Measurements from ENCODE around the gene MARCKS.

MARCKS gene

GRCh38 chr6:113854531-113855499 lies 2.3 kb upstream of the MARCKS start:
- DNase-seq: peak; percentile 99

DNA sequence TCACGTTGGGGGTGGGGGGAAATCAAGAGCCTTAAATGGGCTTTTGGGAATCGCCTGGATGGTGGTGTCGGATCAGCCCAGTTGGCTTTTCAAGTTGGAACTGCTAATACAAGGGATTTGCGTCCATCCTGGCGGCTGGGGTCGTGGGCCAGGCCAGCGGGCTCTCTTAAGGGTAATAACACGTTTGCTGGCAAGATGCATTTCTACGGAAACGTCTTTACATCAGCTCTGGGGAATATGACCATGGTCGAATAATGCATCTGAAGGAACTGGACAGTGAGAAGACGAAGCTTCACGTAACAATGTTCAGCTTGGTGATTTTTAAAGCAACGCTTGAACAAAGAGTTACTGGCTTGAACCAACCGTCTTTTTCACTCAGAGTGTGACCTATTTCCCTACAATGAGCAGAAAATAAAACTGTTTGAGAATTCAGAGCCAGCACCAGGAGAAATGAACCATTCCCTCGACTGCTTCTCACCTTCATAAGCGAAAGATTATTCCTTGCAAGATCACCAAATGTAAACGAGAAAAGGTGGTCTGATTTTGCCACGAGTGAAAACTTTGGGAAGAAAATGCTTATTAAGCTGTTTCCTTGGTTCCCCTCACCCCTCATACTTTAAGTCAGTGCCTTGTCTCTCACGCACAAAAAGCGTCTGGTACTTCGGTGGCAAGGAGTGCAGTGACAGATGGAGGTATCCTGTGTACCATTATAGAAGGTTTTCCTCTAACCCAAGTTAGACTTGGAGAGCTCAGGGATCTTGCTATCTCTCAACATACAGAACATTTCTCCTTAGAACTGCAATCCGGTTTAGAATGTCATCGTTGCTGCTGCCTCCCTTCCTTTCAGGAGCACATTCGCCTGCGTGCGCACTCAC lies 1.4 kb upstream of the MARCKS start:
- DNase-seq: peak; percentile 88

DNA sequence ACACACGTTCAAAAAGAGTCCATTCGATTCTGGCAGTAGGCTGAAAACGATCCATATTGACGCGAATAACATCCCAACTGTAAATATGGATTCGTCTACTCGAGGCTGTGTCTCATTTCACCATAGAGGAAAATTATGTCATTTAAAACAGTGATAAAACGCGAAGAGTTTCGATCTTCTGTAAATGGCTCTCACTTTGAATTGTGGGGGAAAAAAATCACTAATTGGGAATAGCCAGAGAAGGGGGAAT lies 845 bp upstream of the MARCKS start:
- no peak for DNase-seq

DNA sequence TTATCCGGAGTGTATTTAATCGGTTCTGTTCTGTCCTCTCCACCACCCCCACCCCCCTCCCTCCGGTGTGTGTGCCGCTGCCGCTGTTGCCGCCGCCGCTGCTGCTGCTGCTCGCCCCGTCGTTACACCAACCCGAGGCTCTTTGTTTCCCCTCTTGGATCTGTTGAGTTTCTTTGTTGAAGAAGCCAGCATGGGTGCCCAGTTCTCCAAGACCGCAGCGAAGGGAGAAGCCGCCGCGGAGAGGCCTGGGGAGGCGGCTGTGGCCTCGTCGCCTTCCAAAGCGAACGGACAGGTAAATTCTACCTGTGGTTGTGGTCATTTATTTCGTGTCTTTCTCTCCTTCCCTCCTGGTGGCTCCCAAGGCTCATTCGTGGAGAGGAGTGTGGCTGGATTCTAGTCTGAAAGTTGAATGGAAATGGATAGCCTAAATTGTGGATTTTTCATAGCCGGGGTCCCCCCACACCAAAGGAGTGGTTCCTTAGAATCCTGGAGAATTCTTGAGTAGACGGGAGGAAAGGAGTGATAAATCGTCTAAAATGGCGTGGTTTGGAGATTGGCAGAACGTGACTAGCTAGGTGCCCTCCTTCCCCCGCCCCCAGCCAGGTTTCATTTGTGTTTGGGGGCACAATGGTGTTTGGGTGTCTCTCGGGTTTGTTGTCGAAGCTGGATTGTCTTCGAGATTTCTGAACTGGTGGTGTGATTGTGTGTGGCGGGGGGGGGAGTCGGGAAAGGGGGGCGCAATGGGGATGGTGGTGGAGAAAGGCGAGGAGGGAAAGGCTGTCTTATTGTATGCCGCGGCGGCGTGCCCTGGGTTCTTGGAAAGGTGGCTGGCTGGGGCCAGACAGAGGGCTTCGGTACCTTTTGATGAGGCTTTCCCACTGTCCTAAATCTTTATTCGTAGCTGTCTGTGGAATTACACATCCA lies 673 bp downstream of the MARCKS start:
- DNase-seq: peak; percentile 82

- peak; percentile 91 for DNase-seq
Observed at GRCh38 chr6:113858480-113859348, 1.6 kb downstream of the MARCKS start.

DNA sequence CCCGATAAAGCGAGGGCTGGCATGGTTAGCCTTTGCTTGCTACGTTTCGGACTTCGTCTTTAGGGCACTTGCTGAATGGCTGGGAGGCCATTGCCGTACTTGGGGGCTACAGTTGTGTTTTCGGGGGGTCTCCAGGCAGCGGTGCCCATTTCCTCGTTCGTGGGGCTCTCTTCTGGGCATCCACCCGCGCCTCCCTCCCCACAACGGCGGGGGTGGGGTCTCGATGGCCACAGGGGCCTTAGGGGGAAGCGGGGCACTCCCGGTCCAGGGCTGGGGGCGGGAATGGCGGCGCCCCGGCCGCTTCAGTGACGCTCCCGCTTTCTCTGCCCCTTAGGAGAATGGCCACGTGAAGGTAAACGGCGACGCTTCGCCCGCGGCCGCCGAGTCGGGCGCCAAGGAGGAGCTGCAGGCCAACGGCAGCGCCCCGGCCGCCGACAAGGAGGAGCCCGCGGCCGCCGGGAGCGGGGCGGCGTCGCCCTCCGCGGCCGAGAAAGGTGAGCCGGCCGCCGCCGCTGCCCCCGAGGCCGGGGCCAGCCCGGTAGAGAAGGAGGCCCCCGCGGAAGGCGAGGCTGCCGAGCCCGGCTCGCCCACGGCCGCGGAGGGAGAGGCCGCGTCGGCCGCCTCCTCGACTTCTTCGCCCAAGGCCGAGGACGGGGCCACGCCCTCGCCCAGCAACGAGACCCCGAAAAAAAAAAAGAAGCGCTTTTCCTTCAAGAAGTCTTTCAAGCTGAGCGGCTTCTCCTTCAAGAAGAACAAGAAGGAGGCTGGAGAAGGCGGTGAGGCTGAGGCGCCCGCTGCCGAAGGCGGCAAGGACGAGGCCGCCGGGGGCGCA lies 2.4 kb downstream of the MARCKS start:
- peak; percentile 25 for DNase-seq

DNA sequence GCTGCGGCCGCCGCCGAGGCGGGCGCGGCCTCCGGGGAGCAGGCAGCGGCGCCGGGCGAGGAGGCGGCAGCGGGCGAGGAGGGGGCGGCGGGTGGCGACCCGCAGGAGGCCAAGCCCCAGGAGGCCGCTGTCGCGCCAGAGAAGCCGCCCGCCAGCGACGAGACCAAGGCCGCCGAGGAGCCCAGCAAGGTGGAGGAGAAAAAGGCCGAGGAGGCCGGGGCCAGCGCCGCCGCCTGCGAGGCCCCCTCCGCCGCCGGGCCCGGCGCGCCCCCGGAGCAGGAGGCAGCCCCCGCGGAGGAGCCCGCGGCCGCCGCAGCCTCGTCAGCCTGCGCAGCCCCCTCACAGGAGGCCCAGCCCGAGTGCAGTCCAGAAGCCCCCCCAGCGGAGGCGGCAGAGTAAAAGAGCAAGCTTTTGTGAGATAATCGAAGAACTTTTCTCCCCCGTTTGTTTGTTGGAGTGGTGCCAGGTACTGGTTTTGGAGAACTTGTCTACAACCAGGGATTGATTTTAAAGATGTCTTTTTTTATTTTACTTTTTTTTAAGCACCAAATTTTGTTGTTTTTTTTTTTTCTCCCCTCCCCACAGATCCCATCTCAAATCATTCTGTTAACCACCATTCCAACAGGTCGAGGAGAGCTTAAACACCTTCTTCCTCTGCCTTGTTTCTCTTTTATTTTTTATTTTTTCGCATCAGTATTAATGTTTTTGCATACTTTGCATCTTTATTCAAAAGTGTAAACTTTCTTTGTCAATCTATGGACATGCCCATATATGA lies 3.2 kb downstream of the MARCKS start:
- no peak for DNase-seq

GRCh38 chr6:113862112-113862511 lies 5.0 kb downstream of the MARCKS start:
- DNase-seq: no peak

GRCh38 chr6:113870917-113871316 lies 13.8 kb downstream of the MARCKS start:
- DNase-seq: no peak

DNA sequence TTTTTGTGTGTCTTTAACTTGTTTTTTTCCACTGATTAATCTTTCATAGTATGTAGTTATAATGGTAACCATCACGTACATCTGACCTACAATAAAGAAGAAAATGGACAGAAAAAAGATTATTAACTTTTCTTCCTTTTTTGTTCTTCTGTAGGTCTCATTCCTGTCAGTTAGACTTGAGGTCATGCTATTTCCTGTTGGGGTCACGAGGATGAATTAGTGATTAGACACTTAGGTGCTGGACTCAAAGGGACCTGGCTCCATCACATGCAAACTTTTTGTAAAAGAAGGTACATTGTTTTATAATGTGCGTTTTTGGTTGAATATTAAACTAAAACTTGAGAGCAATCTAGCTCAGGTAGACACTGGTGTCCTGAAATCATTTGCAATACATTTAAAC lies 14.8 kb downstream of the MARCKS start:
- DNase-seq: no peak

- no peak for DNase-seq
Observed at GRCh38 chr6:113873043-113873667, 16.0 kb downstream of the MARCKS start.

GRCh38 chr6:113875470-113875869 lies 18.3 kb downstream of the MARCKS start:
- DNase-seq: no peak

DNA sequence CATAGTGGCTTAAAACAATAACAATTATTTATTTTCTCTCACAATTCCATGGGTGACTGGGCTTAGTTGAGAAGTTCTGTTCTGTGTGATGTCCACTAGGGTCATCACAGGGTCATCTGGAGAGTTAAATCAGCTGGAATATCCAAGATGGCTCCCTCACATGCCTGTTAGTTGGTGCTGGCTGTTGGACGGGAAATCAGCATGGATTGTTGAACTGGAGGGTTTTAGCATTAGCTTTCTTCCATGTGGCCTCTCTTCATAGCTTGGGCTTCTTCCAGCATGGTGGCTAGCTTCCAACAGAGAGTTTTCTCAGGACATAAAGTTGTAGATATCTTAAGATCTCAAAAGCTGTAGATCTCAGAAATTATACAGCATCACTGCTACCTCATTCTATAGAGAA lies 19.6 kb downstream of the MARCKS start:
- DNase-seq: no peak

GRCh38 chr6:113879186-113880096 lies 22.3 kb downstream of the MARCKS start:
- peak; percentile 87 for DNase-seq

GRCh38 chr6:113881478-113881980 lies 24.4 kb downstream of the MARCKS start:
- no peak for DNase-seq

DNA sequence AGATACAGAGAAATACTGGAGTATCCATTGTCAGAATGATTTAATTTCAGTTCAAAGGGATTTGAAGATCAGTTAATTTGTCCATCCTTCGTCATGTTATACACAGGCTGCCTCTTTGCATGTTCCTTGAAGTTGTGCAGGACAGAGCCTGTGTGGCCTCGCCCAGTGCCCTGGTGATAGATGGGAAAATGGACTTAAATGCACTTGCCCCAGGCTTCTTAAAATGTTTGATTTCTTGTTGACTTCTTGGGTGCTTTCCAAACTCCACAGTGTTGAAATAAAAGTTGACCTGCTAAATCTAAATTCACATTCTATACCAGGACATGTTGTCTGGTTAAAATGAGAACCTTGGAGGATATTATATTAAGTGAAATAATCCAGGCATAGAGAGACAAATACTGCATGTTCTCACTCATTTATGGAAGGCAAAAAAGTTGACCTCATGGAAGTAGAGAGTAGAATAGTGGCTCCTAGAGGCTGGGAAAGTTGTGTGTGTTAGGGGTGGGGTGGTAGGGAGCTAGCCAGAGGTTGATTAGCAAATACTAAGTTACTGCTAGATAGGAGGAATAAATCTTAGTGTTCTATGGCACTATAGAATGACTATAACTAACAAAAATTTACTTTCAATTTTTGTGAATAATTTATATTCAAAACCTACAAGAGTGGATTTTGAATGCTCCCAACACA lies 25.3 kb downstream of the MARCKS start:
- DNase-seq: no peak

DNA sequence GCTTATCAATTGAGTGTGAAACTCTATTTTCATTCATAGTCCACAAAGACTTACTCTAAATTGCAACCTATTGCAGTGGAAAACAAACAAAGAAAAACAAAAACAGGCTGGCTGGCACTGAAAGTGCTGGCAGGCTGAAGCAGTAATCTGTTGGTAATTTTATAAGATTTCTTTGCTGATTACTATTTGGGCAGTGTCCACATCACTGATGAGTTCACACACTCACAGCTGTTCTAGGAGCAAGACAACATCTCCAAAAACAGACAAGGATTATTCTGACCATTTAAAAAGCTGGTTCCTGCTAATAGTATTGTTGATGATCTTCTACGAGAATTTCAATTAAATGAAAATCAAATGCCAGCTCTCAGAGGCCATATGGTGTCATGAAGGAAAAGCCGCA lies 26.9 kb downstream of the MARCKS start:
- DNase-seq: no peak

DNA sequence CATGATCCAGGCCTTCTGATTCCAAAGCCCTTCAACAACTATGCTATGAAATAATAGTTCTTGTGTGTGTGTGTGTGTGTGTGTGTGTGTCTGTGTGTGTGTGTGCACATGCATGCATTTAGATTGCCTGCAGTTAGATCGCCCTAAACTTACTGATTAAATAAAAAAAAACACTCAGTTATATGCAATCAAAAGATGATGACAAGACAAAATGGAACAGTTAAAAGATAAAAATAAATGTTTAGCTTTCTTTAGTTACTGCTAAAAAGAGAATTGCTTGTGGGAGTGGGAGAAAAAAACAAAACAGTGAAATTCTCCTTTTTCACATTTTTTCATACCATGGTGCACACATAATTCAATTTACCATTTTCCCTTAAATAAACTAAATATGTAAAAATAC lies 29.4 kb downstream of the MARCKS start:
- DNase-seq: no peak

Measured in NCI-H2171 treated with DMSO at 0.1 percent for 48 hours (cell line).